Measurements from ENCODE around the gene PLK3. TPM values are rescaled to one million over a fixed set of nuclear protein-coding genes. Genes with fewer than 3 reads are reported as not detected.

Gene PLK3
- total RNA-seq, 1 donor from 2014 or later = 7.5 TPM

- DNase-seq = peak; percentile 85
- intact Hi-C loops (cut with micrococcal nuclease) = no loop called here
- ATAC-seq = peak; percentile 96
Measured at GRCh38 chr1:44842862-44843655, 42.9 kb downstream of the PLK3 start, which contains the start of gene PTCH2. Gene PTCH2, minus strand, starts transcription at chr1:44843253. Its CDS starts 321 bp downstream, at chr1:44842932.

DNA sequence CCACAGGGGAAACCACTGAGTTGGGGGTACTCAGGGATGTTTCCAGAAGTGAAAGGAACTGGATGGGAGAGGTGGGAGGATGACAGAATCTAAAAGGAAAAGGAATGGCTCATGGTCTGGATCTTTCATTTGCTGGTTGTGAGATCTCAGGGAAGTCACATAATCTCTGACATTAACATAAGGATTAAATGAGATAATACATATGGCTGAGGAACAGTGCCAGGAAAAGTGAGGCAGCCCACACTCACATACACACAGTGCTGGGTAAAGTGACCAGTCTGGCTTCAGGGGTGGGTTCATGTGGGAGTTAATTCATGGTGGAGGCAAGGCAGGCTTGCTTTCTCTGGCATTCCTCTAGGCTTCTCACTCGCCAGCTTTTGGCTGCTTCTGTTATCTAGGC, 46.8 kb downstream of the PLK3 start:
- no peak for DNase-seq
- no peak for ATAC-seq
- intact Hi-C loops (cut with micrococcal nuclease) = no loop called here

DNA sequence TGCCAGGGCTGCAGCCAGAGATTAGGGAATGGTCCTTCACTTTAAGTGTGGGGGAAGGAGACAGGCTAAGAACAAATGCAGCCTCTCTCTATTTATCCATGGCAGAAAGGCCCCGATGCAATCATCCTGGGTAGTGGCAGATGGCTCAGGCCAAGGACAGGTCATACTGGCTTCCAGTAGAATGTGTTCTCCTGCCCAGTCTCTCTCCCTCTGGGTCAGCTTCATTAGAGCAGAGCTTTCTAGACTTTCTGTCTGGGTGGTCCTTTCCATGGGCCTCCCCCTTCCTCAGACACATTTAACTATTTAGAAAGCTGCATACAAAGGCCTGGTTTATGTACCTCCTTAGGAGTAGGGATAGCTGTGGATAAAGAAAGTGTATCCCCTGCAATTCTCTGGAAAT, 47.7 kb downstream of the PLK3 start:
- no peak for ATAC-seq
- intact Hi-C loops (cut with micrococcal nuclease) = no loop called here
- no peak for DNase-seq

- no peak for DNase-seq
- intact Hi-C loops (cut with micrococcal nuclease) = no loop called here
- peak; percentile 21 for ATAC-seq
Measured at GRCh38 chr1:44848456-44849181, 48.4 kb downstream of the PLK3 start.

GRCh38 chr1:44849575-44850132, 49.5 kb downstream of the PLK3 start:
- intact Hi-C loops (cut with micrococcal nuclease) = no loop called here
- DNase-seq = no peak

DNA sequence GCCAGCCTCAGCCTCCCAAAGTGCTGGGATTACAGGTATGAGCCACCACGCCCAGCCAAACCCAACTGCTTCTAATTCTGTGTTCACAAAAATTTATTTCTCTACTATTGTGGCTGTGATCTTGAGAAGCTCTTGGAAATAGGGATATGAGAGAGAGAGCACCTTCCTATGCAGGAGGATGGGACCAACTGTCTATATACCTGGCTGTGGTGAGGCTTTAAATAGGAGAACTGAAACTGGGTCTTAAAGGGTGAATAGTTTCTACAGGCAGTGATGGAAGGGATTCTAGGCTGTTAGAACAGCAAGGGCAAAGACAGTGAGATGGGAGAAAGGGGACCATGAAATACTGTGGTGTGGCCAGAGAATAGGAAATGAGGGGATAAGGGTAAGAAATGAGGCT, 51.1 kb downstream of the PLK3 start:
- intact Hi-C loops (cut with micrococcal nuclease) = no loop called here
- ATAC-seq (no peak), DNase-seq (no peak)

More at GRCh38 chr1:44849575-44850132, 49.5 kb downstream of the PLK3 start:
- ATAC-seq = no peak

DNA sequence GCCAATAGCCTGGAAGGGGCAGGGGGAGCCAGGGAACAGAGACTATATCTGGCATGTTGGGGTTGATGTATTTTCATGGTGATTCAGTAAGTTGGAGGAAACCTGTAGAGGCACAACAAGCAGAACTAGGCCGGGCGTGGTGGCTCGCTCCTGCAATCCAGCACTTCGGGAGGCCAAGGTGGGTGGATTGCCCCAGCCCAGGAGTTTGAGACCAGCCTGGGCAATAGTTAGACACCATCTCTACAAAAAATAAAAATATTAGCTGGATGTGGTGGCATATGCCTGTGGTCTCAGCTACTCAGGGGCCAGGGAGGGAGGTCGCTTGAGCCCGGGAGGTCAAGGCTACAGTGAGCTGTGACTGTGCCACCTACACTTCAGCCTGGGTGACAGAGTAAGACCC, 53.0 kb downstream of the PLK3 start:
- DNase-seq = no peak
- intact Hi-C loops (cut with micrococcal nuclease) = no loop called here
- ATAC-seq = no peak

- DNase-seq = no peak
- intact Hi-C loops (cut with micrococcal nuclease) = no loop called here
- ATAC-seq = no peak
Measured at GRCh38 chr1:44854970-44855369, 54.8 kb downstream of the PLK3 start.

Other genes starting within 250 kb of the PLK3 start
- 9.1 TPM for gene TMEM53, start 125.9 kb upstream of the PLK3 start, total RNA-seq
- gene ARMH1, start 125.7 kb upstream of the PLK3 start, total RNA-seq = 0.92 TPM
- gene RNU5D-1, start 69.2 kb upstream of the PLK3 start, total RNA-seq = not detected
- gene KIF2C, start 60.5 kb upstream of the PLK3 start, total RNA-seq = 0.87 TPM
- 727 TPM for gene RPS8, start 24.8 kb upstream of the PLK3 start, total RNA-seq
- 0.12 TPM for gene BEST4, start 12.2 kb upstream of the PLK3 start, total RNA-seq
- gene DYNLT4, start 7.0 kb downstream of the PLK3 start, total RNA-seq = 0.35 TPM
- 2.5 TPM for gene BTBD19, start 8.1 kb downstream of the PLK3 start, total RNA-seq
- gene PTCH2, start 42.9 kb downstream of the PLK3 start, total RNA-seq = 0.40 TPM
- gene EIF2B3, start 186.2 kb downstream of the PLK3 start, total RNA-seq = 41.5 TPM
- gene HECTD3, start 210.9 kb downstream of the PLK3 start, total RNA-seq = 23.7 TPM
- gene UROD, start 211.9 kb downstream of the PLK3 start, total RNA-seq = 84.8 TPM